Sigmoid colon (tissue), 4 donors: ENCODE results near the gene NANOS2.

Experiments used
- EP300 ChIP-seq, 4 donors: sonication (generic); formaldehyde crosslinking; IDR thresholded peaks; one replicate each; pipeline ENCODE4 v1.6.1; 2017; ENCODE audit warnings: antibody characterized with exemption in 4 of 4
- POLR2A ChIP-seq, 2 donors: fragments of 450-650 bp; IDR thresholded peaks; one replicate each; pipeline ENCODE4 v1.6.1; 2016; ENCODE audit warnings: antibody characterized with exemption in 2 of 2, mild to moderate bottlenecking in 2 of 2, moderate library complexity in 2 of 2
- POLR2AphosphoS5 ChIP-seq, 4 donors: sonication (generic); formaldehyde crosslinking; IDR thresholded peaks; one replicate each; pipeline ENCODE4 v1.6.1; 2017; ENCODE audit warnings: antibody characterized with exemption in 4 of 4
- TF ChIP-seq, protein P1 (sequence below), 4 experiments: fragments of 450-650 bp in 3 of 4; fragments of 200-600 bp in 1 of 4; IDR thresholded peaks; one replicate each; pipeline ENCODE4 v1.5.1; 2016 to 2019; ENCODE audit warnings: antibody characterized with exemption in 4 of 4, mild to moderate bottlenecking in 3 of 4, moderate library complexity in 2 of 4

DNA sequence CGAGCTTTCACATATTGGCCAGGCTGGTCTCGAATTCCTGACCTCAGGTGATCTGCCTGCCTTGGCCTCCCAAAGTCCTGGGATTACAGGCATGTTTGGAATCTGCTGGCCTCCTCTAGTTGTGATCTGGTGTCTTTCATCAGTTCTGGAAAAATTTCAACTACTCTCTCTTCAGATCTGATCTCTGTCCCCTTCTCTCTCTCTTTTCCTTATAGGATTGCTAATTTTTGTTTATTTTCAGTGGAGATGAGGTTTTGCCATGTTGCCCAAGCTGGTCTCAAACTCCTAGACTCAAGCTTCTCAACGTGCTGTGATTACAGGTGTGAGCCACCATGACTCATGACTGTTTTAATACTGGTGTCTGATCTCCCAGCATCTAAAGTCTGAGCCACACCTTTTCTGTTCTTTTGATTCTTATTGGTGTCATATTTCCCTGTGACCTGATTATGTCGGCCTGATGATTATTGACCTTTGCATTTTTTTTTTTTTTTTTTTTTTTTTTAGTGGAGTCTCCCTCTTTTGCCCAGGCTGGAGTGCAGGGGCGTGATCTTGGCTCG is 10.4 kb upstream of the NANOS2 start:
- TF ChIP-seq, protein P1, sequence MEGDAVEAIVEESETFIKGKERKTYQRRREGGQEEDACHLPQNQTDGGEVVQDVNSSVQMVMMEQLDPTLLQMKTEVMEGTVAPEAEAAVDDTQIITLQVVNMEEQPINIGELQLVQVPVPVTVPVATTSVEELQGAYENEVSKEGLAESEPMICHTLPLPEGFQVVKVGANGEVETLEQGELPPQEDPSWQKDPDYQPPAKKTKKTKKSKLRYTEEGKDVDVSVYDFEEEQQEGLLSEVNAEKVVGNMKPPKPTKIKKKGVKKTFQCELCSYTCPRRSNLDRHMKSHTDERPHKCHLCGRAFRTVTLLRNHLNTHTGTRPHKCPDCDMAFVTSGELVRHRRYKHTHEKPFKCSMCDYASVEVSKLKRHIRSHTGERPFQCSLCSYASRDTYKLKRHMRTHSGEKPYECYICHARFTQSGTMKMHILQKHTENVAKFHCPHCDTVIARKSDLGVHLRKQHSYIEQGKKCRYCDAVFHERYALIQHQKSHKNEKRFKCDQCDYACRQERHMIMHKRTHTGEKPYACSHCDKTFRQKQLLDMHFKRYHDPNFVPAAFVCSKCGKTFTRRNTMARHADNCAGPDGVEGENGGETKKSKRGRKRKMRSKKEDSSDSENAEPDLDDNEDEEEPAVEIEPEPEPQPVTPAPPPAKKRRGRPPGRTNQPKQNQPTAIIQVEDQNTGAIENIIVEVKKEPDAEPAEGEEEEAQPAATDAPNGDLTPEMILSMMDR (IDR thresholded peaks at IDR 0.05): no peak
- TF ChIP-seq POLR2AphosphoS5 (IDR thresholded peaks at IDR 0.05) (no peak), POLR2A (IDR thresholded peaks at IDR 0.05) (no peak), EP300 (IDR thresholded peaks at IDR 0.05) (no peak)
